HG03565 (cell line): ENCODE data around the gene GPATCH2.
A peak's percentile ranks its signal among the peaks of the same experiment; 100 is the strongest.

Source experiments
- ATAC-seq: cut with Tn5 transposase; IDR thresholded peaks from one replicate; pipeline ENCODE4 v1.9.1; 2021; ENCODE audit warnings: mild to moderate bottlenecking, moderate library complexity; ENCODE audit not compliant: unreplicated experiment

Gene GPATCH2

DNA sequence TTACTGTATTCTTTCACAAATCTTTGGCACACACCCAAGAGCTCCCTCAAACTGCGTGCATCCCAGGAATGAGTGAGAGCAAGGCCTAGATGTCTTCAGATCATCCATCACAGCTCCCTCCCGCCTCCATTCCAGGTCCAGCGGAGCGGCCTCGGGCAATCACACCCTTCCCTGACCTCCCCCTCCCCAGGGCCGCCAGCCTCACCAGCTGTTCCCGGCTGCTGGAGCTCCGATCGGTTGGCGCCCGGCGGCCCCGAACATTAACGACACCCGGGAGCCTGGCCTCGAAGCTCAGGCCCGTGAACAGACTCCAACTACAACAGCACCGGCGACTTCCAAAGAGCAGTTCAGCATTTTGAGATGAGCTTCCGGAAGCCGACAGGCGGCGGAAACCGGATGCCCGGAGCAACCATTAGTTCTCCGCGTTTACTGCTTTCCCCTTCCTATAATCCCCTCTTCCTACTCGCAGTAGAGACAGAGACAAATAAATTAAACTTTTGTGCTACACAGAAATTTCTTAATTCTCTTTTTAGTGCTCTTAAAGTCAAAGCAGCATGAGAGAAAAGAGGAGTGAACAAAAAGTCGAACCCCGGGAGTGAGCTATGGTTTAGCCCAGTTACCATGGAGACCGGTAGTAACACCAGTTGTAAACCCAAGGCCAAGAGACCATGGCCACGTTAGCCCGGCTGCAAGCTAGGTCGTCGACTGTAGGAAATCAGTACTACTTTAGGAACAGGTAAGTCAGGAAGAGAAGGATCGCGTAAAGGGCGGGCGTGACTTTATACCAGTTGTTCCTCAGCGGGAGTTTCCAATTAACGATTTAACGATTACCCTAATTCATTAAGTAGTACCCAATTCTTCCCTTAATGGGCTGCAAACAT lies at the start of gene GPATCH2, which contains the start of gene SPATA17:
TSS of gene GPATCH2 (minus strand) at position 380 of the 881 bp plus-strand sequence. CDS start at position 261, 119 bp downstream.
TSS of gene SPATA17 (plus strand) at position 634 of the 881 bp plus-strand sequence. CDS start at position 669, 35 bp downstream.
- peak; percentile 95 for ATAC-seq

DNA sequence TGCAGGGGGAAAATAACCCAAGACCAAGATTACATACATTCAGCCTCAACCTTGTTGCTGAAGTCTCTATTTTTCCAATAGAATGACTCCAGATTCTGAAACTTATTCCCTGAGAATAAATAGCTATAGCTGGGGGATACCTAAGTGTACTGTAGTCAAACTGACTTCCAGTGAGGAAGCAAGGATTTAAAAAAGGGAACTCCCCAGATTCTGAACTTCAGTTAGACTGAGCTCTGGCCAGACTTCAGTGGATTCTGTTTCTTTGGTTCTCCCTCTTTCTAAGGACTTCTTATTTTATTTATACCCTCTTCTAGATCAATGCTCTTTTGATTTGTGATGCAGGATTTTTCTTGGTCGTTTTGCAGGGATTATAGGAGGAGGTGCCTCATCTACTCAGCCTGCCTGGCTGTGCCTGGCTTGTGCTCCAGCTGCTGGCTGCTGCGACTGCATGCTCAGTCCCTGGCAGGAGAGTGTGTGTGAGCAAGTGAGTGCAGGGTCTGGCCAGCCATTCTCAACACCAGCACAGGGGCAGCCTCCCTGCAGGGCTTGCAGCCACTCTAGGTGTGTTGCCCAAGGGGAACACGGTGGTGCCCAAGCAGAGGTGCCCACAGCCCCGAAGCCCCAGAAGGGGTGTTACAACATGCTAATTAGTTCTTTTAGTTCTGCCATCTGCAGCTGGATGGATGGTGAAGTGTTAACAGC lies 43.3 kb upstream of the GPATCH2 start:
- ATAC-seq, result no peak

DNA sequence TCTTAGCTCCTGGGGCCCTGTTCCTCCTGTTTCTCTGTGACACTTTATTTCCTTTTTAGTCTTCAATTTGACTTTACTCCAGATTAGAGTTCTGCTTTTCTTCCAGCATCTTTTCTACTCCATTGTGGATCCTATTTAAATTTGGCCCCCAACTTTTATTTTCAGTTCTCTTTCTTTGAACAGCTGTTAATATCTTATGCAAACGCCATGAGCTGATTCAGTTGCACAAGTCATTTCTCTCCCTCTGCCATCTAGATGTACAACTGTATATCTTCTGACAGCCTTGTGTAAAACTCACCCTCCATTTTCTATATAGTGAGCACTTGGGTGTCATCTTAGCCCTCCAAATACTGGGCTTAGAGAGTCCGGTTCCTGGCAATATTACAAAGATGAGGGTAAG lies 42.5 kb upstream of the GPATCH2 start:
- no peak for ATAC-seq

DNA sequence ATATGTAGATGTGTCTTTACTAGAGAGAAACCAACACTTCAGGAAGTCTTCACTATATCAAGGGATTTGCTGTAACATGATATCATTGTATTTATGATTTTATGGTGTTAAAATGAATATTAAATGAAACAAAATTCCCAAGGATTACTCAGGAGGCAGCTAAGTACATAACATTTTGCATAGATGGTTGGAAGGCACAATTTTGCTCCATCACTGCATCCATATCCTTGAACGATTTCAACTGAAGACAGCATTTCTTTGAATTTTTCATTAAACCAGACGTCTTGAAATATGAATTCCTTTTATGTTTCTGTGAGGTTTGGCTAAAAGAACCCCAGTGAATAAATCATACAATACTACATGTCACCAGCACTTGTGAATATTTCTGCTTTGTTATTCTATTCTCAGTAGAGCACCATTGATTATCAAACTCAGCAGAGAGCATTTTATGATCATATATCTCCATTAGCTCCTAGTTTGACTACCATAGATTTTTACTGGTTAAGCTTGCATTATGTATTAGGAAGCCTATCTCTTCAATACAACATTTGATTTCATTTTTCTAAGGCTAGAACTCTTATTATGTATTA lies 37.6 kb upstream of the GPATCH2 start:
- ATAC-seq, result no peak

DNA sequence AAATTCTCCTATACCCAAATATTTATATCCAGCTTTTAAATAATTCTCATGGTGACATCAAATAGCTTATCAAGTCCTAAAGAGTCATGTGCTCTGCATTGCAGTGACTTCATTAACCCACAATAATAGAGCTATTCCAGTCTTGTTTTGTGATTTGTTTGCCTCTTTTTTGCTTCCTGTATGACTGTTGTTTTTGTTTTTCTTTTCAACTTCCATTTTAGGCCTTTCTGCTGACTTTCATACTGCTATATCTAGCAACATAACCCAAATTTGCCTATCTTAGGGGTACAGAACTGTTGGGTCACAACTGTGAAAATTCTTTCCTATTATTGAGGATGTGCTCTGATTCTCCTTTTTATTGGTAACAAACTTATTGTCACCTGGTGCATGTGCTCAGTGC lies 30.5 kb upstream of the GPATCH2 start:
- ATAC-seq, result no peak

DNA sequence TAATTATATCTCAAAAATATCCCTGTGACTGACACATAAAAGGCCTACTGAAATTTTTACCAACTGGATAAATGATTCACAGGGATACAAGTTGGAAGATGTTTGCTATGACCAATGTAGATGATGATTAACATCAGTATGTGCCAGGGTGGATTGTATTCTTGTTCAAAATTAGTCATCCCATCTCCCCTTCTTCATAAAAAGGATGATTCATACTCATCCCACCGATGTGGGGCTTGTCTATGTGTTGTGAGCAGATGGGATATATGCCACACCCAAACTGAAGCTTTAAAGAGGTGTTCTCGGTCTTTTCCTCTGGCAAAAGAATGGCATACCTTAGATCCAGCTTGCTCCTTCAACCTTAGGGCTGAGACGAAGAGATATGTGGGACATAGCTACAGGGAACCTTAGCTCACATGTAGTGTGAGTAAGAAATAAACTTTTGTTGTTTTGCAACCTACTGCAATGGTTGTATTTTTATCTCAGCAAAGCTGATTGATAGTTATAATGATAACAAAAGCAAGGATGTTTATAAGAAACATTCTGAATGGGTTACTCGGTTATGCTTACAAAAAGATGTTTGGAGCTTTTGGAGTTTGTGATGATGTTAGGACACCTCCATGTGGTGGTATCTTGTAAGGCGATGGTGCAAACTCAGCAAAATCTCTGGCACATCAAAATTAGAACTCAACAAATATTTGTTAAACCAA lies 29.6 kb upstream of the GPATCH2 start:
- ATAC-seq, result no peak

DNA sequence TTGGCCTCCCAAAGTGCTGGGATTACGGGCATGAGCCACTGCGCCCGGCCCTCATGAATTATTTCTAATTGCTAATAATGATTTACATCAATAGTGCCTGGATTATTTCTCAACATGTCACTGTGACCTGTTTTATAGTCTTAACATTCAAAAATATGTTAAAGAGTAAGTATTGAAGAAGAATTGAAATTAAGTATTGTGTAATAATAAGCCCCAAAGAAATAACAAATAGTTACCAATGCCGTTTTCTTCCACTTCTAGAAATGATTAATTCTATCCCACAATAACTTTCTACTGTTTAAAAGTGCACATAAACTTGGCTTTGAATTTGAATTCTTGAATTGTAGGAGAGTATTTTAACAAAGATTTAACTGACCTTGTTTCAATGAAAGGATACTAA lies 19.8 kb upstream of the GPATCH2 start:
- no peak for ATAC-seq

DNA sequence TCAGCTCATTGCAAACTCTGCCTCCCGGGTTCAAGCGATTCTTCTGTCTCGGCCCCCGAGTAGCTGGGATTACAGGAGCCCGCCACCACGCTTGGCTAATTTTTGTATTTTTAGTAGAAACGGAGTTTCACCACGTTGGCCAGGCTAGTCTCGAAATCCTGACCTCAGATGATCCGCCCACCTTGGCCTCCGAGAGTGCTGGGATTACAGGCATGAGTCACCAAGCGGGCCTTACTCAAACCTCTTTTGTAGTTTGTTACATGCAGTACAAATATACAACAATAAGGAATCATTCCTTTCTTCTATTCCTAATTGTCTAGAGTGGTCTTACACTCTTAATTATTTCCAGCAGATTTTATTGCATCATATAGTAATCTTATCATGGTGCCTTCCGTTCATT lies 16.9 kb upstream of the GPATCH2 start:
- no peak for ATAC-seq

DNA sequence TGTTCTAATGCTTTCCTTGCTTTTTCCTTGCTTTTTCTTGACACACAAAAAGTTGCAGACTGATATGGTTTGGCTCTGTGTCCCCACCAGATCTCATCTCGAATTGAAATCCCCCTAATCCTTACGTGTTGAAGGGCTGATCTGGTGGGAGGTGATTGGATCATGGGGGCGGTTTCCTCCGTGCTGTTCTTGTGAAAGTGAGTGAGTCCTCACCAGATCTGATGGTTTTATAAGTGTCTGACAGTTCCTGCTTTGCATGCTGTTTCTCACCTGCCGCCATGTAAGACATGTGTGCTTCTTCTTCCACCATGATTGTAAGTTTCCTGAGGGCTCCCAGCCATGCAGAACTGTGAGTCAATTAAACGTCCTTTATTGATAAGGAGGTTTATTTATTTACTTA lies 11.6 kb upstream of the GPATCH2 start:
- no peak for ATAC-seq

DNA sequence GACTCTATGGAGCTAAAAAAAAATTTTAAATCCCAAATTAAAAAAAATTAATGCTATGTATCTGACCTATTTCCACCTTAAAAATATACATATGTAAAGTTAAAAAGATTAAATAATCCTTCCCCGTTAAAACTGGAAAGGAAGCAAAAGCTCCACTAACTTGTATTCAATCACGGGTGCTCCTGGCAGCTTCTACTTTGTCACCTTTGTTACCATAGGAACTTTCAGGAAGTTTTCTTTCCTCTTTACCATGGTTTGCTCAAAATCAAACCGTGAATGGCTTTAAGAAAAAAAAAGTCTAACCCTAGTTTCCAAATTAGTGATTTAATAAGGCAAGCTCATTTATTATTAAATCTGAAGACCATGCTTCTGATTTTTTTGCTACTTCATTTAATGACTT lies 3.5 kb downstream of the GPATCH2 start:
- ATAC-seq, result no peak

DNA sequence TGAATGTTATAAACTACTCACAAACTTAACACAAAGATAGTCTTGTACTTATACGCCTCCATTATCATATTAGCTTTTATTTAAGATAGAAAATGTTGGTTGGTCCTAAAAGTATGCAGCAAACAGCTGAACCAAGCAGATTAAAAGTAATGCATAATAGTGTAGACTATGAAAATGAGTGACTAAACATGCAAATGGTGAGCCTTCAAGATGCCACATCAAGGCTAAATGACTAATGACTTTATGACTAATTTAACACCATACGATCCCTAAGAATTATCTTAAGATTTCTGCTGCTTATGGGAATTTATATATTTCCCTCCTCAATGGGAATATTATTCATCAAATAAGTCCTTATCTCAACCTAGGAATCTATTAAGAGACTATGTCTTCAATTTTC lies 4.6 kb downstream of the GPATCH2 start:
- no peak for ATAC-seq

DNA sequence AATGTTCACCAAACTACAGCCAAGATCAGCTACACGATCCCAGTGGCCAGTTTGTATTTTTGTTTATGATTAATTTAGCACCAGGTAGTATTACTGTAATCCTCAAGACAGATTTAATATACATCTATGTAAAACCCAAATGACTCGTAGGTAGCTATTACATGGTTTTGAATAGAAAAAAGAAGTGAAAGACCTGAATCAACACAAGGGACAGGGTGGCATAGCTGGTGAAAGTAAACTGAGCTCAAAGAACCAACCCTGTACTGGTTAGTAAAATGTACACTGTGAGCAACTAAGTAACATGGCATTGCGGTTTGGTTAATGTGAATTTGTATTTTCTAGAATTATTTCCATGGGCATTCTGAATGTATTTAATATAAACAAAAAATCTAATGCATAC lies 8.8 kb downstream of the GPATCH2 start:
- ATAC-seq, result no peak

DNA sequence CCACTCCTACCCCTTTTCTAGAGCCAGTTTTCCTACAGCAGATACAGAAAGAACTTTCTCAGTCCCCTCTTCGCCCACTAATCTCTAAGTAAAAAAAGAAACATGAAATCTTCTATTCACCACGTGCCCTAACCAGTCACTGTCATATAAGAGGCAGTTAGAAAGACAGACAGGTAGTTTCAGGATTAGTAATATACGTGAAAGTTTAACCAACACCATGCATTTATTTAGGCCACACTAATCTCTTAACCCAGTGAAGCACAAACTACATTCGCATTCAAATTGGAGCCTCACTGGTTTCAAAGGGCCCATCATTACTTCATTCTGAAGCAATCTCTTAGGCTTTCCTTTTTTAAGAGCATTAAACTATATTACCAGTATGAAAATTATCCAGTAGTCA lies 10.1 kb downstream of the GPATCH2 start:
- peak; percentile 100 for ATAC-seq

DNA sequence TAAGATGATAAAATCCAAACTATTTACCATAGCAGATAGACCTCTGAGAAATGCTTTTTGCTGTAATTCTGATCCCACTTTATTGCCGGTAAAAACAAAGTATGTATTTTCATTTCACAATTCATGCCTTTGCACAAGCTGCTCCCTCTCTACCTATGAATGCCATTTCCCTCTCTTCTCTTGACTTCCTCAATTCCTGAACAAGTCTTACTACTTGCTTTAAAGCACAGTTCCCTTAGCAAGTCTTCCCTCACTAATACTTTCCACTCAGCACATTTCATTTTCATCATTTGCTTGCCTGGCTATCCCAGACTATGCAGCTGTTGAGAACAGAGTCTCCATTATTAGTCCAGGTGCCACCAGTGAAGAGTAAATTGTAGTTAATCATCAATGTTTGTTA lies 13.8 kb downstream of the GPATCH2 start:
- no peak for ATAC-seq

DNA sequence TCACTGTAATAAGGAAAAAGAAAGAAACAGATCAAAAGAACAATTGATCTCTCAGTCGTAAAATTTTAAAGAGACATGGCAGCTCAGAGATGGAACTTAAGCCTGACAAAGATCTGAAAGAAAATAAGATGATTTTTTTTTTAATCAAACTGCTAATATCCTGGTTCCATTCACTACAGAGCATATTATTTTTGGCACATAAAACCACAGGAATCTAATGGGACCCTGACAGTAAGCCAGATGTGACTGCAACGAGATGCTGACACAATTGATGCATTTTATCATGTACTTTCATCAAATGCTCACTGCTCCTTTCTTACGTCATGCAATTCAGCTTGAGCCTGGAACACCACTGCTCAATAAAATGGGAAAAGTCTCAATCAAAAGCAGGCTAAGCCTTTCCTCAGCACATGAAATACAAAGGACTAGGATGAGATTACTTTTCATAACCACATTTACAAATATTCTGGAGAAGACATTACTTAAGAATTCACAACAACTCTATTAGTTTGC lies 16.6 kb downstream of the GPATCH2 start:
- ATAC-seq, result no peak

DNA sequence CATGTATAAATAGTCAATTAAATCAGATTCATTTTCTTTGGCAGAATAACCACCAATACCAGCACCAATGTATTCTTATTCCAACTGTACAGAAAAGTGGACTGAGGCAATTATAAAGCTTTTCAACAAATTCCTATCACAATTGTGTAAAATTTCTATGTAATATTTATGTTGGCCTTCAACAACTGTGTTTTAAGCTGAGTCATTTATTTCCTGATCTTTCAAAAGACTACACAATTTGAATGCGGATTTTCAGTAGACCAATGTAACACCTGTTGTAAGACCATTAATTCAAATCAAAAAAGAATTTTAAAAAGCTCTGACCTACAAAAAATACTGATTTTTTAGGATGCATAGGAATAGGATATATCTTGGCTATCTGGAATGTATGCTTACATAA lies 25.5 kb downstream of the GPATCH2 start:
- ATAC-seq, result no peak

DNA sequence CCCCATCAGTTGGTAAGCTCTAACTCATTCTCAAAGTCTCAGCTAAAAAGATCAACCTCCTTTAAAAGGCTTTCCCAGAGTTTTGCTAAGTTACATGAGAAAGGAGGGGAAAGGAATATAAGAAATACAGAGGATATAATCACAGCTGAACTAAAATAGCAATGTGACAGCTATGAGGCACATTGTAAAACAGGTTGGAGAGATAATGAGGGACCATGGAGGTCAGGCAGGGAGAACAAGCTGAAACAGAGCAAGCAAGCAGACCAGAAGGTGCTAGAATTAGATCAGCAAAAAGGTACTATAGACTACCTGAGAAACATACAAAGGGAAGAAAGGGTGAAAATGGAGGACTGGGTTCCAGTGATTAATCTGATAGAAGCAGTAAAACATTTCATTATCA lies 28.5 kb downstream of the GPATCH2 start:
- no peak for ATAC-seq

DNA sequence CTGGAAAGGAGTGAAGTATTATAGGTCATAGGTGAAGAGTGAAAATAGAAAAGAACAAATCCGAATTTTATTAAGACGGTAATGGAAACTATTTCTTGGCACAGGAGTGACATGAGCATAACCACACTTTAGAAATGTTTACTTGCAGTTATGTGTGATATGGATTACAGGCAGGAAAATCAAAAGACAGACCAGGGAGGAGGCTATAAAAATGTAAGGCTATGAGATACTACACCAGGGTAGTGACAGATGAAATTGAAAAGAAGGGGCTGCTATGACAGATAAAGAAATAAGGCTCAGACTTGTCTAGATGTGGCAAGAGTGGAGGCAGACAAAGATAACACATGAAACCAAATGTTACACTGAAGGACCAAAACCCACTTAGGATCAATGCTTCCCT lies 31.7 kb downstream of the GPATCH2 start:
- ATAC-seq, result no peak

DNA sequence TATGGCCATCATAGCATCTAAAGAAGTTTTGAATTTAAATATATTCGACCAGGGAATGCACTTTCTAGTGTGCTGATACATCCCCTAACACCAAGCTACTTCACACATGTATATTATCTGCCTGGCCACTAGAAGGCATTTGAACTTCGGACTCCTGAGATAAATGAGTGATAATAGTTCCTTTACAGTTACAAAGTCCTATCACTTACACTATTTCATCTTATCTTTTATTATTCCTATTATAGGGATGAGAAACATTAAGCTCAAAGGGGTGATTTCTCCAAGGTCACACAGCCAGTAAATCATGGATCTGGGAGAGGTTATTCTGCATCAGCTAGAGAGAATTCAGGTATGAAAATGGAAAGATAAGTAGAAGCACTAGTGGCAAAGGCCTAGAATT lies 40.3 kb downstream of the GPATCH2 start:
- ATAC-seq, result no peak

DNA sequence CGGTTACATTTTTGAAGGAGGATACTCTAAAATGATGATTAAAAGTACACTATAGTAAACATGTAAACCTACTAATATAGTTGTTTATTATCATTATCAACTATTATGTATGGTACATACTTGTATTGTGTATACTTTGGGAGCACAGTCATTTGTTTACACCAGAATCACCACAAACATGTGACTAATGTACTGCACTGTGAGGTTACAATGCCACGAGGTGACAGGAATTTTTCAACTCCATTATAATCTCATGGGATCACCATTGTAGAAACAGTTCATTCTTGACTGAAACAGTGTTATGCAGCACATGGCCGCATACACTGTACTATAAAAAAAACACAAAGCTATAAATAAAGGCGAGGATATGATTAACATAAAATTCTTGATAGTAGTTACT lies 44.3 kb downstream of the GPATCH2 start:
- no peak for ATAC-seq

DNA sequence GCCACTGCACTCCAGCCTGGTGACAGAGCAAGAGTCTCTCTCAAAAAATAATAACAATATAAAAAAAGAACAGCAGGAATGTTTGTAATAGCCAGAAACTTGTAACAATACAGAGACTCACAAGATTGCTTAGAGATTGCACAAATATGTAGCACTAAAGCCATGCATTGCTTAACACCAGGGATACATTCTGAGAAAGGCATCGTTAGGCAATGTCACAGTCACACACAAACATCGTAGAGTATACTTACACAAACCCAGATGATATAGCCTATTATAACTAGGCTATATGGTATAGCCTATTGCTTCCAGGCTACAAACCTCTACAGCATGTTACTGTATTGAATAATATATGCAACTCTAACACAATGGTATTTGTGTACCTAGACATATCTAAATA lies 45.3 kb downstream of the GPATCH2 start:
- no peak for ATAC-seq
